ENCODE measurements around the gene CLEC4F. TPM values are rescaled to one million over a fixed set of nuclear protein-coding genes. Genes with fewer than 3 reads are reported as not detected.

Gene CLEC4F
- total RNA-seq, 1 experiment from 2014 or later: not detected

GRCh38 chr2:70837980-70838925, 17.9 kb upstream of the CLEC4F start:
- CTCF ChIA-PET: no interaction called here
- Mint-ChIP-seq H3K4me1 (ENCODE audit: low read depth, unreplicated experiment) (no peaks in the 10 kb centered on the region), H3K9me3 (ENCODE audit: unreplicated experiment) (no peaks in the 10 kb centered on the region), H3K4me3 (ENCODE audit: unreplicated experiment) (no peak overlapping the region), H3K27me3 (ENCODE audit: insufficient read depth, unreplicated experiment) (peaks cover 25% of the 10 kb centered on the region), H3K27ac (ENCODE audit: unreplicated experiment) (no peak overlapping the region), H3K36me3 (ENCODE audit: insufficient read depth, unreplicated experiment) (no peaks in the 10 kb centered on the region)
- DNase-seq: no peak
- POLR2A ChIA-PET: no interaction called here
- TF ChIP-seq CTCF (IDR thresholded peaks at IDR 0.05; ENCODE audit: insufficient read depth in 1 of 2, low read depth in 1 of 2, low read length in 1 of 2, severe bottlenecking in 1 of 2, unreplicated experiment in 1 of 2): no peak
- Histone ChIP-seq H3K36me3 (ENCODE audit: control insufficient read depth, insufficient read depth, low read length) (no peaks in the 10 kb centered on the region), H3K4me3 (ENCODE audit: low read depth, low read length) (no peak overlapping the region), H3K9me3 (peaks cover 5% of the 10 kb centered on the region; the same call in 1 of the 2 replicates), H3K27me3 (replicated peaks; ENCODE audit: control insufficient read depth, insufficient read depth, low read length) (peaks cover 1% of the 10 kb centered on the region; the same call in 1 of the 2 replicates), H3K4me1 (no peaks in the 10 kb centered on the region)
- no TSS peak for BruUV-seq (replicated peaks)
- intact Hi-C loops (cut with micrococcal nuclease; ENCODE audit: unreplicated experiment): no loop called here

GRCh38 chr2:70835643-70836042, 15.2 kb upstream of the CLEC4F start, which contains the start of gene CD207:
CD207 (minus strand) TSS chr2:70835816; CDS start chr2:70835776, 40 bp downstream.
- H3K9me3 ChIP-seq: no peaks in the 10 kb centered on the region
- DNase-seq: no peak
- H3K4me1 ChIP-seq: no peaks in the 10 kb centered on the region
- BruUV-seq (replicated peaks): no TSS peak
- Mint-ChIP-seq H3K4me3 (ENCODE audit: unreplicated experiment) (no peak within 1 kb of the TSS), H3K4me1 (ENCODE audit: low read depth, unreplicated experiment) (no peaks in the 10 kb centered on the region), H3K9me3 (ENCODE audit: unreplicated experiment) (no peaks in the 10 kb centered on the region), H3K27me3 (ENCODE audit: insufficient read depth, unreplicated experiment) (peaks cover 22% of the 10 kb centered on the region), H3K27ac (ENCODE audit: unreplicated experiment) (no peak within 1 kb of the TSS), H3K36me3 (ENCODE audit: insufficient read depth, unreplicated experiment) (no peaks in the 10 kb centered on the region)
- POLR2A ChIA-PET: no interaction called here
- no peak for TF ChIP-seq CTCF (IDR thresholded peaks at IDR 0.05; ENCODE audit: insufficient read depth in 1 of 2, low read depth in 1 of 2, low read length in 1 of 2, severe bottlenecking in 1 of 2, unreplicated experiment in 1 of 2)
- intact Hi-C loops (cut with micrococcal nuclease; ENCODE audit: unreplicated experiment): no loop called here
- no peaks in the 10 kb centered on the region for H3K36me3 ChIP-seq (ENCODE audit: control insufficient read depth, insufficient read depth, low read length)
- CTCF ChIA-PET: no interaction called here
- no peak within 1 kb of the TSS for H3K4me3 ChIP-seq (ENCODE audit: low read depth, low read length)
- H3K27me3 ChIP-seq (replicated peaks; ENCODE audit: control insufficient read depth, insufficient read depth, low read length): 0 out of 2 replicates have a peak, but pooled peaks cover 1% of the 10 kb centered on the region

- Mint-ChIP-seq H3K27ac (ENCODE audit: unreplicated experiment) (no peak overlapping the region), H3K4me3 (ENCODE audit: unreplicated experiment) (no peak overlapping the region), H3K4me1 (ENCODE audit: low read depth, unreplicated experiment) (no peaks in the 10 kb centered on the region), H3K36me3 (ENCODE audit: insufficient read depth, unreplicated experiment) (no peaks in the 10 kb centered on the region), H3K27me3 (ENCODE audit: insufficient read depth, unreplicated experiment) (peaks cover 25% of the 10 kb centered on the region), H3K9me3 (ENCODE audit: unreplicated experiment) (no peaks in the 10 kb centered on the region)
- Histone ChIP-seq H3K9me3 (no peaks in the 10 kb centered on the region), H3K4me3 (ENCODE audit: low read depth, low read length) (no peak overlapping the region), H3K27me3 (replicated peaks; ENCODE audit: control insufficient read depth, insufficient read depth, low read length) (0 out of 2 replicates have a peak, but pooled peaks cover 1% of the 10 kb centered on the region), H3K36me3 (ENCODE audit: control insufficient read depth, insufficient read depth, low read length) (no peaks in the 10 kb centered on the region), H3K4me1 (no peaks in the 10 kb centered on the region)
- BruUV-seq (replicated peaks): no TSS peak
- intact Hi-C loops (cut with micrococcal nuclease; ENCODE audit: unreplicated experiment): no loop called here
- no peak for DNase-seq
- no peak for TF ChIP-seq CTCF (IDR thresholded peaks at IDR 0.05; ENCODE audit: insufficient read depth in 1 of 2, low read depth in 1 of 2, low read length in 1 of 2, severe bottlenecking in 1 of 2, unreplicated experiment in 1 of 2)
- CTCF ChIA-PET: no interaction called here
- POLR2A ChIA-PET: no interaction called here
These were observed 14.5 kb upstream of the CLEC4F start for GRCh38 chr2:70834881-70835280.

All from Caco-2 (cell line).